ENCODE results near the gene HK3. TPM values are rescaled to one million over a fixed set of nuclear protein-coding genes. Genes with fewer than 3 reads are reported as not detected.

The HK3 gene
- total and polyA plus RNA-seq, 9 of the 15 experiments (the other 6 are each of a cell fraction or from before 2014, with no cell fraction given): 0.16 TPM; not detected in 8

DNA sequence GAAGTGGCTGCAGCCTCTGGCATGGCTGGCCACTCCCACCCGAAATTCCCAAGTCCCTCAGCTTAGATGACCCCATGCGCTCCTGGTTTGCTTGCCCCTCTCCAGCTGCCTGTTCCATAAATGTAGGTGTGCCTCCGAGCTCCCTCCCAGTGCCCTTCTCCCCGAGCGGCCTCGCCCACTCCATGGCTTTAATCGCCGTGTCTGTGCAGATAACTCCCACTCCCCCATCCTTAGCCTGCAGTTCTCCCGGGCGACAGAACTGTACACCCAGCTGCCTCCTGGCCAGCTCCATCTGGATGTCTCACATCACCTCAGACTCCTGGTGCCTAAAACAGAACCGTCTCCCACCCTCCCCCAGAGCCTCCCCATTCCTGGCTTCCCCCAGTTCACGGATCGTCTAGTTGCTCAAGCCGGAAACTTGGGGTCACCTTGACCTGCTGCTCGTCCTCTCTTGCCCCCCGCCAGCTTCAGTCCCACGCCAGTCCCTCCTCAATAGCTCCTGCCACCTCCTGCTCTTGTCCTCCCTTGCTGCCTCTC, 24.1 kb downstream of the HK3 start:
- Histone ChIP-seq H3K4me3 (no peak overlapping the region), H3K4me2 (ENCODE audit: insufficient read depth, low read length) (no peak overlapping the region), H4K20me1 (replicated peaks; ENCODE audit: control insufficient read depth, insufficient read depth, low read length) (peaks cover 14% of the 10 kb centered on the region; the same call in 1 of the 2 replicates), H3K79me2 (ENCODE audit: control insufficient read depth, insufficient read depth, low read length) (no peaks in the 10 kb centered on the region), H3K36me3 (ENCODE audit: control insufficient read depth, insufficient read depth, low read length) (no peaks in the 10 kb centered on the region), H2AFZ (ENCODE audit: low read depth, low read length) (no peak overlapping the region), H3K9me1 (ENCODE audit: control insufficient read depth, insufficient read depth, low read length) (peaks cover 4% of the 10 kb centered on the region), H3K9me3 (replicated peaks; ENCODE audit: control insufficient read depth, insufficient read depth, low read depth, low read length) (no peaks in the 10 kb centered on the region), H3K9ac (ENCODE audit: insufficient read depth in 1 of 2, low read depth in 2 of 2, low read length in 2 of 2) (no peak overlapping the region), H3K27me3 (ENCODE audit: control insufficient read depth in 2 of 2, insufficient read depth in 2 of 2, low read length in 2 of 2) (peaks cover 54 to 71% of the 10 kb centered on the region in 2 experiments), H3K27ac (ENCODE audit: extremely low read depth, low read depth, low read length) (no peak overlapping the region), H3K4me1 (replicated peaks in 1 of 2; ENCODE audit: control insufficient read depth in 2 of 2, insufficient read depth in 2 of 2, low read length in 2 of 2) (peaks cover 0 to 48% of the 10 kb centered on the region in 2 experiments; a peak in 2 of 5 replicates)
- TF ChIP-seq MAFF (IDR thresholded peaks at IDR 0.05; ENCODE audit: low read length): no peak
- no peak for TF ChIP-seq TCF15 (CRISPR knock-in tag; IDR thresholded peaks at IDR 0.05)
- TF ChIP-seq, protein P1, sequence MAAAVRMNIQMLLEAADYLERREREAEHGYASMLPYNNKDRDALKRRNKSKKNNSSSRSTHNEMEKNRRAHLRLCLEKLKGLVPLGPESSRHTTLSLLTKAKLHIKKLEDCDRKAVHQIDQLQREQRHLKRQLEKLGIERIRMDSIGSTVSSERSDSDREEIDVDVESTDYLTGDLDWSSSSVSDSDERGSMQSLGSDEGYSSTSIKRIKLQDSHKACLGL (CRISPR knock-in tag; IDR thresholded peaks at IDR 0.05; ENCODE audit: borderline replicate concordance, poor library complexity, severe bottlenecking): no peak
- no peak for TF ChIP-seq MAX (CRISPR knock-in tag; IDR thresholded peaks at IDR 0.05)
- TF ChIP-seq BDP1 (IDR thresholded peaks at IDR 0.05; ENCODE audit: insufficient read depth, insufficient read length): no peak
- no peak for TF ChIP-seq SPI1 (IDR thresholded peaks at IDR 0.05; ENCODE audit: borderline replicate concordance, low read depth, low read length)
- DNase-seq (ENCODE audit: extremely low read depth in 1 of 4, low spot score in 3 of 4) (peak in 2 of 4 experiments; percentile 17 to 40), FAIRE-seq (no peak), ATAC-seq (0 out of 3 replicates have a peak, but pooled peaks have one; percentile 10)
- CTCF ChIA-PET (ENCODE audit: low intra/inter-chr PET ratio): no interaction called here
- in situ Hi-C loops (cut with MboI): no loop called here
- WGBS (ENCODE audit: insufficient coverage, low coverage, missing lambda C conversion rate): 2% methylated on average over 15 of the region's 17 CpGs
- POLR2A ChIA-PET: interaction anchor here (0.5 to 1.0 kb wide), 4 partner anchors 11 to 427 kb away, joined by 3 to 4 read pairs (median 3); partner anchors contain the start of gene FAF2
- intact Hi-C loops (cut with micrococcal nuclease): no loop called here
- no TSS peak for BruUV-seq (replicated peaks)

Data from K562 (cell line).